ENCODE data around the gene RAB33B. TPM values are rescaled to one million over a fixed set of nuclear protein-coding genes. Genes with fewer than 3 reads are reported as not detected.
"Not testable (repeated sequence)": the region's sequence is repeated elsewhere in the genome, so short reads cannot be mapped to it uniquely, and the experiment has no call there.

The RAB33B gene
- total RNA-seq, 2 experiments from 2014 or later = 5.5 to 5.7 TPM

GRCh38 chr4:139465922-139466321, 12.0 kb downstream of the RAB33B start:
- H3K27ac Mint-ChIP-seq = no peak overlapping the region
- peaks cover 19% of the 10 kb centered on the region for H3K36me3 Mint-ChIP-seq
- no peak for DNase-seq
- ChIA-PET POLR2A (no interaction called here), CTCF (no interaction called here)
- H3K4me1 Mint-ChIP-seq (ENCODE audit: low read depth) = peaks cover 8% of the 10 kb centered on the region
- no peaks in the 10 kb centered on the region for H3K27me3 Mint-ChIP-seq
- intact Hi-C loops (cut with micrococcal nuclease) = no loop called here
- H3K9me3 Mint-ChIP-seq = peaks cover 16% of the 10 kb centered on the region
- H3K4me3 Mint-ChIP-seq = no peak overlapping the region

GRCh38 chr4:139468756-139469155, 14.8 kb downstream of the RAB33B start:
- peaks cover 32% of the 10 kb centered on the region for H3K36me3 Mint-ChIP-seq
- H3K27ac Mint-ChIP-seq; H3K4me1 Mint-ChIP-seq (ENCODE audit: low read depth); H3K4me3 Mint-ChIP-seq; CTCF ChIA-PET; intact Hi-C loops (cut with micrococcal nuclease); DNase-seq; H3K27me3 Mint-ChIP-seq; POLR2A ChIA-PET: not testable (repeated sequence)
- peaks cover 27% of the 10 kb centered on the region for H3K9me3 Mint-ChIP-seq

- peaks cover 27% of the 10 kb centered on the region for H3K36me3 Mint-ChIP-seq
- no peak overlapping the region for H3K4me3 Mint-ChIP-seq
- peaks cover 27% of the 10 kb centered on the region for H3K9me3 Mint-ChIP-seq
- H3K27ac Mint-ChIP-seq = no peak overlapping the region
- POLR2A ChIA-PET = no interaction called here
- intact Hi-C loops (cut with micrococcal nuclease) = no loop called here
- CTCF ChIA-PET = interaction anchor here (0.7 kb wide), 1 partner anchor 439 kb away, joined by 3 read pairs; no protein-coding TSS in a partner anchor
- peaks cover 7% of the 10 kb centered on the region for H3K4me1 Mint-ChIP-seq (ENCODE audit: low read depth)
- H3K27me3 Mint-ChIP-seq = no peaks in the 10 kb centered on the region
- no peak for DNase-seq
These were observed 15.3 kb downstream of the RAB33B start for GRCh38 chr4:139469216-139469615.

- no peak overlapping the region for H3K27ac Mint-ChIP-seq
- ChIA-PET CTCF (interaction anchor here (0.7 kb wide), 1 partner anchor 439 kb away, joined by 3 read pairs; no protein-coding TSS in a partner anchor), POLR2A (no interaction called here)
These were observed 15.9 kb downstream of the RAB33B start for GRCh38 chr4:139469869-139470268.

GRCh38 chr4:139470295-139470694, 16.4 kb downstream of the RAB33B start:
- Mint-ChIP-seq H3K9me3 (peaks cover 27% of the 10 kb centered on the region), H3K4me3 (no peak overlapping the region), H3K27ac (no peak overlapping the region), H3K27me3 (no peaks in the 10 kb centered on the region), H3K4me1 (ENCODE audit: low read depth) (peaks cover 7% of the 10 kb centered on the region), H3K36me3 (peaks cover 27% of the 10 kb centered on the region)
- intact Hi-C loops (cut with micrococcal nuclease) = no loop called here
- POLR2A ChIA-PET = no interaction called here
- CTCF ChIA-PET = no interaction called here
- no peak for DNase-seq

More at GRCh38 chr4:139469869-139470268, 15.9 kb downstream of the RAB33B start:
- no peak for DNase-seq
- intact Hi-C loops (cut with micrococcal nuclease) = no loop called here
- Mint-ChIP-seq H3K36me3 (peaks cover 27% of the 10 kb centered on the region), H3K4me3 (no peak overlapping the region), H3K27me3 (no peaks in the 10 kb centered on the region), H3K9me3 (peaks cover 27% of the 10 kb centered on the region), H3K4me1 (ENCODE audit: low read depth) (peaks cover 7% of the 10 kb centered on the region)

- Mint-ChIP-seq H3K4me1 (ENCODE audit: low read depth) (peaks cover 7% of the 10 kb centered on the region), H3K27me3 (no peaks in the 10 kb centered on the region), H3K36me3 (peaks cover 27% of the 10 kb centered on the region), H3K27ac (no peak overlapping the region), H3K4me3 (no peak overlapping the region), H3K9me3 (peaks cover 27% of the 10 kb centered on the region)
- DNase-seq = no peak
- POLR2A ChIA-PET = no interaction called here
- CTCF ChIA-PET = no interaction called here
- intact Hi-C loops (cut with micrococcal nuclease) = no loop called here
These were observed 17.2 kb downstream of the RAB33B start for GRCh38 chr4:139470997-139471665.

GRCh38 chr4:139472852-139473251, 18.9 kb downstream of the RAB33B start:
- POLR2A ChIA-PET = no interaction called here
- DNase-seq = no peak
- intact Hi-C loops (cut with micrococcal nuclease) = no loop called here
- Mint-ChIP-seq H3K4me3 (no peak overlapping the region), H3K36me3 (peaks cover 26% of the 10 kb centered on the region), H3K27me3 (no peaks in the 10 kb centered on the region), H3K4me1 (ENCODE audit: low read depth) (peaks cover 7% of the 10 kb centered on the region), H3K9me3 (peaks cover 26% of the 10 kb centered on the region), H3K27ac (no peak overlapping the region)
- CTCF ChIA-PET = no interaction called here

- intact Hi-C loops (cut with micrococcal nuclease) = no loop called here
- DNase-seq = no peak
- ChIA-PET POLR2A (no interaction called here), CTCF (no interaction called here)
- Mint-ChIP-seq H3K36me3 (peaks cover 17% of the 10 kb centered on the region), H3K4me3 (no peak overlapping the region), H3K27me3 (no peaks in the 10 kb centered on the region), H3K9me3 (peaks cover 7% of the 10 kb centered on the region), H3K4me1 (ENCODE audit: low read depth) (no peaks in the 10 kb centered on the region), H3K27ac (no peak overlapping the region)
These were observed 22.4 kb downstream of the RAB33B start for GRCh38 chr4:139476363-139476762.

GRCh38 chr4:139481465-139481864, 27.5 kb downstream of the RAB33B start:
- POLR2A ChIA-PET = no interaction called here

GRCh38 chr4:139483000-139483399, 29.1 kb downstream of the RAB33B start:
- Mint-ChIP-seq H3K36me3 (no peaks in the 10 kb centered on the region), H3K4me1 (ENCODE audit: low read depth) (no peaks in the 10 kb centered on the region), H3K27me3 (no peaks in the 10 kb centered on the region), H3K9me3 (no peaks in the 10 kb centered on the region), H3K4me3 (no peak overlapping the region), H3K27ac (no peak overlapping the region)
- POLR2A ChIA-PET = no interaction called here
- no peak for DNase-seq
- CTCF ChIA-PET = no interaction called here
- intact Hi-C loops (cut with micrococcal nuclease) = no loop called here

More at GRCh38 chr4:139481465-139481864, 27.5 kb downstream of the RAB33B start:
- Mint-ChIP-seq H3K36me3 (no peaks in the 10 kb centered on the region), H3K27ac (no peak overlapping the region), H3K4me3 (no peak overlapping the region), H3K4me1 (ENCODE audit: low read depth) (no peaks in the 10 kb centered on the region), H3K9me3 (no peaks in the 10 kb centered on the region), H3K27me3 (no peaks in the 10 kb centered on the region)
- CTCF ChIA-PET = no interaction called here
- intact Hi-C loops (cut with micrococcal nuclease) = no loop called here
- DNase-seq = no peak

- H3K4me3 Mint-ChIP-seq = no peak overlapping the region
- H3K9me3 Mint-ChIP-seq = peaks cover 3% of the 10 kb centered on the region
- no peaks in the 10 kb centered on the region for H3K36me3 Mint-ChIP-seq
- CTCF ChIA-PET = no interaction called here
- H3K27me3 Mint-ChIP-seq = no peaks in the 10 kb centered on the region
- POLR2A ChIA-PET = no interaction called here
- no peak for DNase-seq
- intact Hi-C loops (cut with micrococcal nuclease) = no loop called here
- H3K4me1 Mint-ChIP-seq (ENCODE audit: low read depth) = no peaks in the 10 kb centered on the region
- H3K27ac Mint-ChIP-seq = no peak overlapping the region
These were observed 30.9 kb downstream of the RAB33B start for GRCh38 chr4:139484783-139485311.

- POLR2A ChIA-PET = no interaction called here
- Mint-ChIP-seq H3K27ac (no peak overlapping the region), H3K36me3 (no peaks in the 10 kb centered on the region), H3K27me3 (no peaks in the 10 kb centered on the region), H3K4me1 (ENCODE audit: low read depth) (no peaks in the 10 kb centered on the region), H3K9me3 (peaks cover 3% of the 10 kb centered on the region), H3K4me3 (no peak overlapping the region)
- no peak for DNase-seq
- intact Hi-C loops (cut with micrococcal nuclease) = no loop called here
- CTCF ChIA-PET = no interaction called here
These were observed 34.5 kb downstream of the RAB33B start for GRCh38 chr4:139488442-139488841.

GRCh38 chr4:139489638-139490037, 35.7 kb downstream of the RAB33B start:
- peaks cover 3% of the 10 kb centered on the region for H3K9me3 Mint-ChIP-seq
- H3K4me1 Mint-ChIP-seq (ENCODE audit: low read depth) = no peaks in the 10 kb centered on the region
- CTCF ChIA-PET = no interaction called here
- no peaks in the 10 kb centered on the region for H3K36me3 Mint-ChIP-seq
- intact Hi-C loops (cut with micrococcal nuclease) = no loop called here
- POLR2A ChIA-PET = no interaction called here
- H3K27me3 Mint-ChIP-seq = no peaks in the 10 kb centered on the region
- DNase-seq = no peak
- H3K27ac Mint-ChIP-seq = no peak overlapping the region
- no peak overlapping the region for H3K4me3 Mint-ChIP-seq

Data from activated CD4-positive, alpha-beta memory T cell treated with anti-CD3 and anti-CD28 coated beads for 36 hours (primary cell).